HFFc6 (cell line): Measurements from ENCODE around the gene CRAMP1. TPM values are rescaled to one million over a fixed set of nuclear protein-coding genes. Genes with fewer than 3 reads are reported as not detected.

Source experiments
- DNase-seq: peaks from one replicate; pipeline ENCODE4 v3.0.0-alpha.2; 2018
- H3K27ac Mint-ChIP-seq: 2 replicates; pipeline ENCODE4 v1.8.0; 2020; ENCODE audit warnings: mild to moderate bottlenecking, mixed read lengths
- H3K27me3 Mint-ChIP-seq: 2 replicates; pipeline ENCODE4 v1.8.0; 2021; ENCODE audit warnings: mild to moderate bottlenecking, moderate library complexity, mixed read lengths; ENCODE audit not compliant: insufficient read depth
- H3K36me3 Mint-ChIP-seq: 2 replicates; pipeline ENCODE4 v1.8.0; 2021; ENCODE audit warnings: low read depth, mixed read lengths
- H3K4me1 Mint-ChIP-seq: 2 replicates; pipeline ENCODE4 v1.8.0; 2020; ENCODE audit warnings: low read depth, mixed read lengths
- H3K4me3 Mint-ChIP-seq: 2 replicates; pipeline ENCODE4 v1.8.0; 2020; ENCODE audit warnings: mild to moderate bottlenecking, moderate library complexity, mixed read lengths
- H3K9me3 Mint-ChIP-seq: 2 replicates; pipeline ENCODE4 v1.8.0; 2020; ENCODE audit warnings: mild to moderate bottlenecking, mixed read lengths
- CTCF ChIP-seq: fragments of 200-600 bp; sonication (generic); IDR thresholded peaks from 2 replicates; pipeline ENCODE4 v1.5.0; 2021; ENCODE audit warnings: antibody characterized with exemption, mild to moderate bottlenecking
- total RNA-seq, 6 experiments: library from RNA; stranded (reverse); fragmentation: NEBNext Ultra II Directional; extraction: Animal tissue kit (Norgen Biotek cat#: 25700); gene quantifications; 2 replicates in 1 of 6; 3 replicates in 5 of 6; pipeline ENCODE4 v1.2.3, GENCODE V29; 2021

Gene CRAMP1
- total RNA-seq, 6 experiments from 2014 or later, result 10.7 to 14.2 (median 12.4) TPM

DNA sequence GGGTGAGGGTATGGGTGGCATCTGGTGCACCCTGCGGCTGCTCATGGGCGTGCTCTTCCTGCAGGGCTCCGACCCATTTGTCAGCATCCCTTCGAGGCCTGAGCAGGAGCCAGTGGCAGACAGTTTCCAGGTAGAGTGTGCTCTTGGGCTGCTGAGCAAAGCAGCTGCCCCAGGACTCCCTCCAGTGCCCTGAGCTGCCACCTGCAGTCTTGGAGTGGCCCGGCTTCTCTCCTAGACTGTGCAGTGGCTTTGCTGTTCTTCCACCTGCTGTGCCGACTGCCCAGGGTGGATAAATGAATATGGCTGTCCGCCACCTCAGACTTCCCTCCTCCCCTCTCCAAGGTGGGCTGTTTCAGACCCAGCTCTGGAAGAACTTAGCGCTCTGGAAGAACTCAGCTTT lies 55.1 kb downstream of the CRAMP1 start:
- no peak for TF ChIP-seq CTCF
- peaks cover 40% of the 10 kb centered on the region for H3K36me3 Mint-ChIP-seq
- H3K9me3 Mint-ChIP-seq, result no peaks in the 10 kb centered on the region
- H3K27me3 Mint-ChIP-seq, result peaks cover 6% of the 10 kb centered on the region; the same call in 1 of the 2 replicates
- no peaks in the 10 kb centered on the region for H3K4me1 Mint-ChIP-seq
- no peak overlapping the region for H3K27ac Mint-ChIP-seq
- H3K4me3 Mint-ChIP-seq, result no peak overlapping the region
- DNase-seq, result no peak

GRCh38 chr16:1667916-1668315 lies 55.8 kb downstream of the CRAMP1 start:
- Mint-ChIP-seq H3K27me3 (peaks cover 6% of the 10 kb centered on the region), H3K27ac (no peak overlapping the region), H3K4me1 (no peaks in the 10 kb centered on the region), H3K36me3 (peaks cover 45% of the 10 kb centered on the region), H3K4me3 (no peak overlapping the region), H3K9me3 (no peaks in the 10 kb centered on the region)
- DNase-seq, result no peak
- no peak for TF ChIP-seq CTCF

DNA sequence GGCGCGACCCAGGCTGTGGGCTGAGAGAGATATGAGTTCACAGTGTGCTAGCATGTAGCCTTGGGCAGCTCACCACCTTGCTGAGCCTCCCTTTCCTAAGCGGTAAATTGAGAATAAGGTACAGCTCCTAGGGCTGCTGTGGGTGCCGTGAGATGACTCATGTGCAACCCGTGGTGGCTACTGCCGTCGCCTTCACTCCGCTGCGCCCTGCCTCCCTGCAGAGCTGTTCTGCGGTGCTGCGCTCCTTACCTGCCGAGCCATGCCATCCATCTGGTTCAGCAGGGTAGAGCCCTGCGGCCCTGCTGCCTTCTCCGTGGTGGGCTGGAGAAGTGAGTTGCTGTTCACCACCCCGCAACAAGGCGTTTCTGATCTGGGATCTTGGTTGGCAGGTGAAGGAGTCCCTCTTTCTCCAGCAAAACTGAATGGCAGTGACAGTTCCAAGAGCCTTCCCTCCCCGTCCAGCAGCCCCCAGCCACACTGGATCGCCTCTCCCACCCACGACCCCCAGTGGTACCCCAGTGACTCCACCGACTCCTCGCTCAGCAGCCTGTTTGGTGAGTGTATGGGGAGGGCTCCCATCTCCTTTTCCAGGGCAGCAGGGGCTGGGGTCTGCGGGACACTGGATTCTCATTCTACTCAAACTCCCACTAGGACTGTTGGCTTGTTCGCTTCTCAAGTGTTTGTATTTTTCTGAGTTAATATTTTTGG lies 56.6 kb downstream of the CRAMP1 start:
- Mint-ChIP-seq H3K27ac (no peak overlapping the region), H3K36me3 (peaks cover 50% of the 10 kb centered on the region), H3K4me1 (no peaks in the 10 kb centered on the region), H3K9me3 (no peaks in the 10 kb centered on the region), H3K27me3 (peaks cover 6% of the 10 kb centered on the region), H3K4me3 (no peak overlapping the region)
- no peak for TF ChIP-seq CTCF
- no peak for DNase-seq

DNA sequence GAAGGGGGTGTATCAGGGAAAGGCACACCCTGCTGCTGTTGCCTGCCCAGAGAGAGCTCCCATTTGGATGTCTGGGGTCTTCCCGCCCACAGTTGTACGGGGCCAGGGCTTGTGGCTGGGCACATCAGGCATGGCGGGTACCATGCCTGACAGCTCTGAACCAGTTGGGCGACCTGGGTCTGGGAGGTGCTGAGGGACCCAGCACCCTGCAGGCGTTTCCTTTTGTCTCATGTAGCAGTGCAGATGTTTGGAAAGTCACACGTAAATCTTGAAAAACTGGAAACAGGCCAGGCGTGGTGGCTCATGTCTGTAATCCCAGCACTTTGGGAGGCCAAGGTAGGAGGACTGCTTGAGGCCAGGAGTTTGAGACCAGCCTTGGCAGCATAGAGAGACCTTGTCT lies 57.5 kb downstream of the CRAMP1 start:
- Mint-ChIP-seq H3K4me3 (no peak overlapping the region), H3K9me3 (no peaks in the 10 kb centered on the region), H3K36me3 (peaks cover 58% of the 10 kb centered on the region), H3K4me1 (peaks cover 7% of the 10 kb centered on the region), H3K27ac (no peak overlapping the region), H3K27me3 (peaks cover 6% of the 10 kb centered on the region)
- no peak for TF ChIP-seq CTCF
- no peak for DNase-seq

DNA sequence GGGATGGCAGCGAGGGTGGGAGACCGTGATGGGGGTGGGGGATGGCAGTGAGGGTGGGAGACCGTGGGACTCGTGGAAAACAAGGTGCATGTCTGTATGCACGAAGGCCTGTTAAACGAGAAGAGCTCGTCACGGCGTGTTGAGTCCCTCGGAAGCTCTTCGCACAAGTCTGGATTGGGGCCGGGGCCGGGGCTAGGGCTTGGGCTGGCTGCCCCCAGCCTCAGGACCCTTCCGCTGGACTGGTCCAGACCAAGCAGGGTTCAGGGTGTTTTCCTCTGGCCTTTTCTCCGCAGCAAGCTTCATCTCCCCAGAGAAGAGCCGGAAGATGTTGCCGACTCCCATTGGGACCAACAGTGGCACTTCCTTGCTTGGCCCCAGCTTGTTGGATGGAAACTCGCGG lies 58.2 kb downstream of the CRAMP1 start:
- Mint-ChIP-seq H3K4me1 (peaks cover 14% of the 10 kb centered on the region), H3K36me3 (peaks cover 60% of the 10 kb centered on the region), H3K9me3 (no peaks in the 10 kb centered on the region), H3K27ac (no peak overlapping the region), H3K27me3 (peaks cover 6% of the 10 kb centered on the region), H3K4me3 (no peak overlapping the region)
- no peak for TF ChIP-seq CTCF
- no peak for DNase-seq
